ENCODE results near the gene AMPD3. TPM values are rescaled to one million over a fixed set of nuclear protein-coding genes. Genes with fewer than 3 reads are reported as not detected.

The AMPD3 gene
- total and polyA plus RNA-seq, 9 donors: 3.4 to 5.3 (median 4.5) TPM

GRCh38 chr11:10529279-10529678, 74.2 kb downstream of the AMPD3 start:
- Histone ChIP-seq H3K9me3 (replicated peaks; ENCODE audit: control insufficient read depth, low read depth, low read length) (no peaks in the 10 kb centered on the region), H3K4me1 (ENCODE audit: control insufficient read depth, insufficient read depth, low read length) (no peaks in the 10 kb centered on the region), H3K36me3 (ENCODE audit: control insufficient read depth, insufficient read depth, low read length) (peaks cover 20% of the 10 kb centered on the region), H3K4me3 (ENCODE audit: low read length) (no peak overlapping the region), H3K27me3 (ENCODE audit: control insufficient read depth, insufficient read depth, low read length) (no peaks in the 10 kb centered on the region), H3K27ac (ENCODE audit: low read length) (no peak overlapping the region)
- 92% methylated on average over 2 of the region's 2 CpGs for WGBS (ENCODE audit: insufficient coverage)
- DNase-seq: no peak

- Histone ChIP-seq H3K36me3 (ENCODE audit: control insufficient read depth, insufficient read depth, low read length) (peaks cover 13% of the 10 kb centered on the region), H3K4me1 (ENCODE audit: control insufficient read depth, insufficient read depth, low read length) (no peaks in the 10 kb centered on the region), H3K27ac (ENCODE audit: low read length) (no peak overlapping the region), H3K9me3 (replicated peaks; ENCODE audit: control insufficient read depth, low read depth, low read length) (no peaks in the 10 kb centered on the region), H3K4me3 (ENCODE audit: low read length) (no peak overlapping the region), H3K27me3 (ENCODE audit: control insufficient read depth, insufficient read depth, low read length) (no peaks in the 10 kb centered on the region)
- WGBS (ENCODE audit: insufficient coverage): no CpG with 5 or more reads among the region's 2 CpGs
- DNase-seq: no peak
Measured at GRCh38 chr11:10532526-10532925, 77.5 kb downstream of the AMPD3 start.

- Histone ChIP-seq H3K27ac (ENCODE audit: low read length) (no peak overlapping the region), H3K4me3 (ENCODE audit: low read length) (no peak overlapping the region), H3K27me3 (ENCODE audit: control insufficient read depth, insufficient read depth, low read length) (no peaks in the 10 kb centered on the region), H3K9me3 (replicated peaks; ENCODE audit: control insufficient read depth, low read depth, low read length) (no peaks in the 10 kb centered on the region), H3K4me1 (ENCODE audit: control insufficient read depth, insufficient read depth, low read length) (no peaks in the 10 kb centered on the region), H3K36me3 (ENCODE audit: control insufficient read depth, insufficient read depth, low read length) (peaks cover 11% of the 10 kb centered on the region)
- DNase-seq: no peak
Measured at GRCh38 chr11:10533323-10533722, 78.3 kb downstream of the AMPD3 start.

GRCh38 chr11:10534316-10534715, 79.3 kb downstream of the AMPD3 start:
- Histone ChIP-seq H3K27me3 (ENCODE audit: control insufficient read depth, insufficient read depth, low read length) (no peaks in the 10 kb centered on the region), H3K4me3 (ENCODE audit: low read length) (no peak overlapping the region), H3K36me3 (ENCODE audit: control insufficient read depth, insufficient read depth, low read length) (peaks cover 7% of the 10 kb centered on the region), H3K4me1 (ENCODE audit: control insufficient read depth, insufficient read depth, low read length) (no peaks in the 10 kb centered on the region), H3K9me3 (replicated peaks; ENCODE audit: control insufficient read depth, low read depth, low read length) (no peaks in the 10 kb centered on the region), H3K27ac (ENCODE audit: low read length) (no peak overlapping the region)
- no CpG with 5 or more reads among the region's 2 CpGs for WGBS (ENCODE audit: insufficient coverage)
- DNase-seq: peak; percentile 25

- no peaks in the 10 kb centered on the region for H3K9me3 ChIP-seq (replicated peaks; ENCODE audit: control insufficient read depth, low read depth, low read length)
- no peak for DNase-seq
- no peak overlapping the region for H3K4me3 ChIP-seq (ENCODE audit: low read length)
- H3K27me3 ChIP-seq (ENCODE audit: control insufficient read depth, insufficient read depth, low read length): no peaks in the 10 kb centered on the region
- H3K27ac ChIP-seq (ENCODE audit: low read length): no peak overlapping the region
- peaks cover 3% of the 10 kb centered on the region for H3K4me1 ChIP-seq (ENCODE audit: control insufficient read depth, insufficient read depth, low read length)
- H3K36me3 ChIP-seq (ENCODE audit: control insufficient read depth, insufficient read depth, low read length): peaks cover 2% of the 10 kb centered on the region
Measured at GRCh38 chr11:10537600-10537999, 82.5 kb downstream of the AMPD3 start.

GRCh38 chr11:10538924-10539323, 83.9 kb downstream of the AMPD3 start:
- H3K4me3 ChIP-seq (ENCODE audit: low read length): no peak overlapping the region
- no peaks in the 10 kb centered on the region for H3K27me3 ChIP-seq (ENCODE audit: control insufficient read depth, insufficient read depth, low read length)
- no peak for DNase-seq
- no peaks in the 10 kb centered on the region for H3K36me3 ChIP-seq (ENCODE audit: control insufficient read depth, insufficient read depth, low read length)
- no CpG with 5 or more reads among the region's 1 CpG for WGBS (ENCODE audit: insufficient coverage)
- no peaks in the 10 kb centered on the region for H3K9me3 ChIP-seq (replicated peaks; ENCODE audit: control insufficient read depth, low read depth, low read length)
- H3K4me1 ChIP-seq (ENCODE audit: control insufficient read depth, insufficient read depth, low read length): peaks cover 3% of the 10 kb centered on the region
- H3K27ac ChIP-seq (ENCODE audit: low read length): no peak overlapping the region

- no peaks in the 10 kb centered on the region for H3K36me3 ChIP-seq (ENCODE audit: control insufficient read depth, insufficient read depth, low read length)
- no peak for DNase-seq
- no peak overlapping the region for H3K27ac ChIP-seq (ENCODE audit: low read length)
- no peaks in the 10 kb centered on the region for H3K9me3 ChIP-seq (replicated peaks; ENCODE audit: control insufficient read depth, low read depth, low read length)
- H3K4me3 ChIP-seq (ENCODE audit: low read length): no peak overlapping the region
- H3K27me3 ChIP-seq (ENCODE audit: control insufficient read depth, insufficient read depth, low read length): no peaks in the 10 kb centered on the region
- peaks cover 3% of the 10 kb centered on the region for H3K4me1 ChIP-seq (ENCODE audit: control insufficient read depth, insufficient read depth, low read length)
Measured at GRCh38 chr11:10539339-10539738, 84.3 kb downstream of the AMPD3 start.

GRCh38 chr11:10540546-10540914, 85.5 kb downstream of the AMPD3 start:
- WGBS (ENCODE audit: insufficient coverage): 0% methylated on average over 15 of the region's 25 CpGs

GRCh38 chr11:10540915-10541560, 86.0 kb downstream of the AMPD3 start, which contains the start of gene RNF141:
TSS of gene RNF141 (minus strand) at chr11:10541187. CDS start at chr11:10534158, 7,029 bp downstream.
- peaks cover 3% of the 10 kb centered on the region for H3K4me1 ChIP-seq (ENCODE audit: control insufficient read depth, insufficient read depth, low read length)
- peak within 1 kb of the TSS; percentile 93 for H3K27ac ChIP-seq (ENCODE audit: low read length)
- peak; percentile 97 for DNase-seq
- under 1% methylated on average over 50 of the region's 54 CpGs for WGBS (ENCODE audit: insufficient coverage)
- no peaks in the 10 kb centered on the region for H3K9me3 ChIP-seq (replicated peaks; ENCODE audit: control insufficient read depth, low read depth, low read length)
- H3K36me3 ChIP-seq (ENCODE audit: control insufficient read depth, insufficient read depth, low read length): no peaks in the 10 kb centered on the region
- H3K27me3 ChIP-seq (ENCODE audit: control insufficient read depth, insufficient read depth, low read length): no peaks in the 10 kb centered on the region
- H3K4me3 ChIP-seq (ENCODE audit: low read length): peak within 1 kb of the TSS; percentile 89

More at GRCh38 chr11:10540546-10540914, 85.5 kb downstream of the AMPD3 start:
- H3K9me3 ChIP-seq (replicated peaks; ENCODE audit: control insufficient read depth, low read depth, low read length): no peaks in the 10 kb centered on the region
- peak overlapping the region; percentile 93 for H3K27ac ChIP-seq (ENCODE audit: low read length)
- H3K27me3 ChIP-seq (ENCODE audit: control insufficient read depth, insufficient read depth, low read length): no peaks in the 10 kb centered on the region
- H3K36me3 ChIP-seq (ENCODE audit: control insufficient read depth, insufficient read depth, low read length): no peaks in the 10 kb centered on the region
- peaks cover 3% of the 10 kb centered on the region for H3K4me1 ChIP-seq (ENCODE audit: control insufficient read depth, insufficient read depth, low read length)
- H3K4me3 ChIP-seq (ENCODE audit: low read length): peak overlapping the region; percentile 89
- DNase-seq: peak; percentile 55

- no peak for DNase-seq
- H3K4me1 ChIP-seq (ENCODE audit: control insufficient read depth, insufficient read depth, low read length): peaks cover 3% of the 10 kb centered on the region
- H3K27me3 ChIP-seq (ENCODE audit: control insufficient read depth, insufficient read depth, low read length): no peaks in the 10 kb centered on the region
- H3K36me3 ChIP-seq (ENCODE audit: control insufficient read depth, insufficient read depth, low read length): no peaks in the 10 kb centered on the region
- H3K27ac ChIP-seq (ENCODE audit: low read length): peak overlapping the region; percentile 63
- H3K4me3 ChIP-seq (ENCODE audit: low read length): peak overlapping the region; percentile 89
- H3K9me3 ChIP-seq (replicated peaks; ENCODE audit: control insufficient read depth, low read depth, low read length): no peaks in the 10 kb centered on the region
- WGBS (ENCODE audit: insufficient coverage): 46% methylated on average over 5 of the region's 5 CpGs
Measured at GRCh38 chr11:10541561-10541930, 86.5 kb downstream of the AMPD3 start.

- Histone ChIP-seq H3K27me3 (ENCODE audit: control insufficient read depth, insufficient read depth, low read length) (no peaks in the 10 kb centered on the region), H3K27ac (ENCODE audit: low read length) (no peak overlapping the region), H3K9me3 (replicated peaks; ENCODE audit: control insufficient read depth, low read depth, low read length) (no peaks in the 10 kb centered on the region), H3K36me3 (ENCODE audit: control insufficient read depth, insufficient read depth, low read length) (no peaks in the 10 kb centered on the region), H3K4me3 (ENCODE audit: low read length) (no peak overlapping the region), H3K4me1 (ENCODE audit: control insufficient read depth, insufficient read depth, low read length) (peaks cover 3% of the 10 kb centered on the region)
- WGBS (ENCODE audit: insufficient coverage): no CpG with 5 or more reads among the region's 3 CpGs
- DNase-seq: no peak
Measured at GRCh38 chr11:10542776-10543175, 87.7 kb downstream of the AMPD3 start.

Data from muscle of leg (tissue), 11 donors.